Nephron (organoid): ENCODE results near the gene PIM3.
A peak's percentile ranks its signal among the peaks of the same experiment; 100 is the strongest.

Experiments used
- H3K27ac Mint-ChIP-seq, 3 experiments: 2 replicates each; pipeline ENCODE4 v1.8.0; 2020; ENCODE audit warnings: mixed read lengths in 3 of 3, mild to moderate bottlenecking in 2 of 3, moderate library complexity in 1 of 3
- H3K27me3 Mint-ChIP-seq: 2 replicates; pipeline ENCODE4 v1.8.0; 2021; ENCODE audit warnings: low read depth, mild to moderate bottlenecking, moderate library complexity, mixed read lengths
- H3K36me3 Mint-ChIP-seq: 2 replicates; pipeline ENCODE4 v1.8.0; 2020; ENCODE audit warnings: low read depth, mixed read lengths
- H3K4me1 Mint-ChIP-seq: 2 replicates; pipeline ENCODE4 v1.8.0; 2020; ENCODE audit warnings: mixed read lengths
- H3K4me3 Mint-ChIP-seq, 3 experiments: 2 replicates each; pipeline ENCODE4 v1.8.0; 2020; ENCODE audit warnings: mild to moderate bottlenecking in 3 of 3, mixed read lengths in 3 of 3, moderate library complexity in 2 of 3
- H3K9me3 Mint-ChIP-seq: 2 replicates; pipeline ENCODE4 v1.8.0; 2020; ENCODE audit warnings: mixed read lengths
- CTCF ChIP-seq, 3 experiments: fragments of 200-600 bp; sonication (generic); IDR thresholded peaks; one replicate each; pipeline ENCODE4 v1.5.0; 2021; ENCODE audit warnings: antibody characterized with exemption in 3 of 3; ENCODE audit not compliant: unreplicated experiment in 3 of 3

The PIM3 gene

GRCh38 chr22:49951986-49952896 is 8.3 kb upstream of the PIM3 start:
- Mint-ChIP-seq H3K36me3 (no peaks in the 10 kb centered on the region), H3K27ac (peak overlapping the region; percentile 95 to 98 (median 96)), H3K4me1 (peaks cover 15% of the 10 kb centered on the region), H3K4me3 (peak overlapping the region in 2 of 3 experiments; percentile 66 to 69), H3K27me3 (peaks cover 4% of the 10 kb centered on the region), H3K9me3 (no peaks in the 10 kb centered on the region)
- no peak for TF ChIP-seq CTCF (IDR thresholded peaks at IDR 0.05; ENCODE audit: unreplicated experiment in 3 of 3)

DNA sequence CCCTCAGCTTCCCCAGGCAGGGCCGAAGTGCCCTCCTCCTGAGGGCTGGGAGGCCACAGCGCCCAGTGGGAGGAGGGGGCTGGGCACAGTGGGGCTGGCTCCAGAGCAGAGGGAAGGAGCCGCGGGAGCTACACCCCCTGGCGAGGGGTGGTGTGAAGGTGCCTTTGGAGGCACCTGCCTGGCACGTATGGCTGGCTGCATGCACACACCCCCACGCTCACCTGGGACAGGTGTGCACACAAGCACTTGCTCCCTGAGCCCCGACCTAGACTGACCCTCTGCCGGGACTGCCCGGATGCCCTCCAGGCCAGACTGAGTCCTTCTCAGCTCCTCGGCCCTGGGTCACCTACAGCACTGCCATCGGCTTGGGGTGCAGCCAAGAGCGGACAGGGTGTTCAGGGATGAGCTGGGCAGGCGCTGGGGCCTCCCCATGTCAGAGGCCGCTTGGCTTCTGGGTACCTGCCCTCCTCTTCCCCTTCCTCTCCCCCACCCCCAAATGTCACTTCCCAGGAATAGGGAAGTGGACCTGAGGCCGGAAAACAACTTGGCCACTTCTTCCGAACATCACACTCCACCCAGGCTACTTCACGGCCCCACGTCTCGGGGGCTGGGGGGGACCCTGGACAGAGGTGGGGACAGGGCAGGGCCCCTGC is 7.4 kb upstream of the PIM3 start:
- Mint-ChIP-seq H3K36me3 (no peaks in the 10 kb centered on the region), H3K9me3 (no peaks in the 10 kb centered on the region), H3K4me3 (no peak overlapping the region), H3K4me1 (peaks cover 15% of the 10 kb centered on the region), H3K27ac (no peak overlapping the region), H3K27me3 (peaks cover 4% of the 10 kb centered on the region)
- no peak for TF ChIP-seq CTCF (IDR thresholded peaks at IDR 0.05; ENCODE audit: unreplicated experiment in 3 of 3)

DNA sequence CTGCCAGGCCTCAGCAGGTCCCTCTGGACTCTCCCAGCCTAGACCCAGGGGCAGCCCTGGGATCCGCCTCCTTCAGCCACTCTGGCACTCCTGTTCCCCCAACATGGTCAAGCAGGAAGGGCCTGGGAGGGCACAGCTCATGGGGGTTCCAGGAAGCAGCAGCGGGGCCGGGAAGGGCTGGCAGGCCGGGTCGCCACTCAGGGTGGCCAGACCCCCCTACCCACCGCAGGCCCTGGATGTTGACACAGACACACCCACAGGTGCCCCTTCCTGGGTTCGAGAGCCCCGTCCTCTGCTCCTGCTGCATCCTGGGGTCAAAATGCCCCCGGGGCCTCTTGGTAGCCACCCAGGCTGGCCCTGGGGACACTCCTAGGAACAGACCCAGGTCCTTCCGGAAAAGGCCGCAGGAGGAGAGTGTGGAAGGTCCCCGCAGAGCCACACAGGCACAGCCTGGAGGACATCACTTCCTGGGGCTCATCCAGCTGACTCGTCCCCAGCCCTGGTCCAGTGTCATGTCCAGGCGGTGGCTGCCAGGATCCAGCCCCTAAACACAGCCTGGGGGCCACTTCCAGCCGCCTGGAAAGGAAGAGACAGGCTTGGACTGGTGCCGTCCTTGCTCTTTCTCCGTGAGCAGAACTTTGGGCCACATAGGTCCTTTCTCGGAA is 6.8 kb upstream of the PIM3 start:
- no peaks in the 10 kb centered on the region for H3K9me3 Mint-ChIP-seq
- H3K4me1 Mint-ChIP-seq = peaks cover 15% of the 10 kb centered on the region
- no peak overlapping the region for H3K27ac Mint-ChIP-seq
- H3K36me3 Mint-ChIP-seq = no peaks in the 10 kb centered on the region
- TF ChIP-seq CTCF (IDR thresholded peaks at IDR 0.05; ENCODE audit: unreplicated experiment in 3 of 3) = no peak
- H3K4me3 Mint-ChIP-seq = no peak overlapping the region
- peaks cover 4% of the 10 kb centered on the region for H3K27me3 Mint-ChIP-seq

DNA sequence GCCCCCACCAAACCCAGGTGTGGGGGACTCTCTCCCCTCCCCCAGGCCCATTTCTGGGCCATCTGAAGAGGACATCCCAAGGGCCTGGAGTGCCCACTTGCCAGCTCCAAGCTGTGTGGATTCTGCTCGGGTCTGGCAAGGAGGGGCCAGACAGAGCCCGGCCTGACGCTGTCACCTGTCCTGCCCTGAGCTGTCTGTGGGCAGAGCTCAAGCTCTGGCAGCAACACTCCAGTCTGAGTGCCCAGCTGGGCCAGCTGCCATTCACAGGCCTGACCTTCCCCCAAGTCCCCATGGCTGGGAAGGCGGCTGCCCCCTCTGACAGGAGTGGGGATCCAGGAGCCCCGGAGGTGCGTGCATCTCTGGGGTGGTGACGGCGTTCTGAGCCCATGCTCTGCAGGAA is 6.2 kb upstream of the PIM3 start:
- no peak for TF ChIP-seq CTCF (IDR thresholded peaks at IDR 0.05; ENCODE audit: unreplicated experiment in 3 of 3)

GRCh38 chr22:49954991-49955580 is 5.5 kb upstream of the PIM3 start:
- Mint-ChIP-seq H3K4me1 (peaks cover 15% of the 10 kb centered on the region), H3K36me3 (no peaks in the 10 kb centered on the region)
- no peak for TF ChIP-seq CTCF (IDR thresholded peaks at IDR 0.05; ENCODE audit: unreplicated experiment in 3 of 3)

More for the DNA sequence above, 6.2 kb upstream of the PIM3 start:
- Mint-ChIP-seq H3K27ac (peak overlapping the region in 1 of 3 experiments; percentile 34), H3K36me3 (no peaks in the 10 kb centered on the region), H3K4me3 (no peak overlapping the region), H3K9me3 (no peaks in the 10 kb centered on the region), H3K27me3 (peaks cover 4% of the 10 kb centered on the region), H3K4me1 (peaks cover 15% of the 10 kb centered on the region)

More at GRCh38 chr22:49954991-49955580, 5.5 kb upstream of the PIM3 start:
- Mint-ChIP-seq H3K27me3 (peaks cover 4% of the 10 kb centered on the region), H3K9me3 (no peaks in the 10 kb centered on the region), H3K27ac (peak overlapping the region in 2 of 3 experiments; percentile 34 to 58), H3K4me3 (peak overlapping the region in 1 of 3 experiments; percentile 23)
